MV-4-11 (cell line): ENCODE data around the gene GADD45B.

Source experiments
- DNase-seq: peaks from one replicate; lab custom pipeline; 2025; lab: John Stamatoyannopoulos, UW

Gene GADD45B

GRCh38 chr19:2475702-2476450, at the start of gene GADD45B:
TSS of gene GADD45B (plus strand) at chr19:2476127. CDS start at chr19:2476359, 232 bp downstream.
- DNase-seq: peak; percentile 97

- DNase-seq: peak; percentile 44
Observed at GRCh38 chr19:2426611-2427428, 49.1 kb upstream of the GADD45B start.

- peak; percentile 95 for DNase-seq
Observed at GRCh38 chr19:2427429-2428320, 48.3 kb upstream of the GADD45B start, which contains the start of gene TIMM13. TSS of gene TIMM13 (minus strand) at chr19:2427586. CDS start at chr19:2427533, 53 bp downstream.

- DNase-seq: no peak
Observed at GRCh38 chr19:2428321-2428690, 47.6 kb upstream of the GADD45B start.

- no peak for DNase-seq
Observed at GRCh38 chr19:2428756-2429711, 46.9 kb upstream of the GADD45B start.

- no peak for DNase-seq
Observed at GRCh38 chr19:2429917-2430535, 45.9 kb upstream of the GADD45B start.

GRCh38 chr19:2431318-2432055, 44.4 kb upstream of the GADD45B start:
- no peak for DNase-seq

- DNase-seq: no peak
Observed at GRCh38 chr19:2432131-2432848, 43.6 kb upstream of the GADD45B start.

- DNase-seq: no peak
Observed at GRCh38 chr19:2433854-2434253, 42.1 kb upstream of the GADD45B start.

GRCh38 chr19:2434267-2434666, 41.7 kb upstream of the GADD45B start:
- no peak for DNase-seq

GRCh38 chr19:2434721-2435265, 41.1 kb upstream of the GADD45B start:
- no peak for DNase-seq

GRCh38 chr19:2436384-2436783, 39.5 kb upstream of the GADD45B start:
- DNase-seq: no peak

GRCh38 chr19:2436926-2437325, 39.0 kb upstream of the GADD45B start:
- no peak for DNase-seq

- DNase-seq: no peak
Observed at GRCh38 chr19:2438178-2438577, 37.7 kb upstream of the GADD45B start.

GRCh38 chr19:2440515-2440914, 35.4 kb upstream of the GADD45B start:
- DNase-seq: no peak

GRCh38 chr19:2441096-2441752, 34.7 kb upstream of the GADD45B start:
- DNase-seq: no peak

- no peak for DNase-seq
Observed at GRCh38 chr19:2443116-2443784, 32.7 kb upstream of the GADD45B start.

- DNase-seq: peak; percentile 24
Observed at GRCh38 chr19:2443785-2444182, 32.1 kb upstream of the GADD45B start.
